Stimulated activated CD4-positive, alpha-beta T cell treated with anti-CD3 and anti-CD28 coated beads, TNF-alpha, amount 100 ng/mL, for 24 hours (primary cell): ENCODE measurements around the gene CGB2.
"Not testable (repeated sequence)": the region's sequence is repeated elsewhere in the genome, so short reads cannot be mapped to it uniquely, and the experiment has no call there.

Experiments used
- DNase-seq, 3 experiments: peaks; one replicate each; pipeline ENCODE4 v3.0.0-alpha.2; 2020; ENCODE audit warnings: low read depth in 3 of 3

Gene CGB2

DNA sequence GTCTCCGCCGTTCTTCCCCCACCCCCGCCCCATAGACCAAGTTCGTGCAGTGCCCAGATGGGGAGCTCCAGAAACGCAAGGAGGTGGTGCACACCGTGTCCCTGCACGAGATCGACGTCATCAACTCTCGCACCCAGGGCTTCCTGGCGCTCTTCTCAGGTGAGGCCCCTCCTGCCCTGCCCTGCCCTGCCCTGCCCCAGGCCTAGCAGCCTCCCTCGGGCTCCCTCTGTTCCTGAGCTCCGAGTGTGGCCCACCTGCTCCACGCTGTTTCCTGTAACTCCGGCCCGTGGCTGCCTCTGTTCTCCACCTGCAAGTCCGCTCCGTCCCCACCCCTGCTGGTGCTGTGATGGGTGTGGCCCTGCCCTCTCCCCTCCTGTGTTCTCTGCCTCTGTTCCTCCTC is 21.2 kb upstream of the CGB2 start:
- no peak for DNase-seq

DNA sequence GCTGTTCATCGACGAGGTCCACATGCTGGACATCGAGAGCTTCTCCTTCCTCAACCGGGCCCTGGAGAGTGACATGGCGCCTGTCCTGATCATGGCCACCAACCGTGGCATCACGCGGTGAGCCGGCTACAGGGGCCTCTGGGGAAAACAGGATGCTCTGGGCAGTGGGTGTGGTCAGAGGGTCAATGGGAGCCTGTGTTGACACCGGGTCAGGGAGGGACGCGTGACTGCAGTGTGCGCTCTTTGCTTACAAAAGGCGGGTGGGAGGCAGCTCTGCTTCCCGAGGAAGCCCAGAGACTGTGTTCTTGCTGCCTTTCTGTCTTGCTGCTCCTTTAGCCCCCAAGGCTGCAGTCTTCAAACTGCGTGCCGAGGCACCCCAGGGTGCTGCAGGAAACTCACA is 20.5 kb upstream of the CGB2 start:
- DNase-seq, result no peak

DNA sequence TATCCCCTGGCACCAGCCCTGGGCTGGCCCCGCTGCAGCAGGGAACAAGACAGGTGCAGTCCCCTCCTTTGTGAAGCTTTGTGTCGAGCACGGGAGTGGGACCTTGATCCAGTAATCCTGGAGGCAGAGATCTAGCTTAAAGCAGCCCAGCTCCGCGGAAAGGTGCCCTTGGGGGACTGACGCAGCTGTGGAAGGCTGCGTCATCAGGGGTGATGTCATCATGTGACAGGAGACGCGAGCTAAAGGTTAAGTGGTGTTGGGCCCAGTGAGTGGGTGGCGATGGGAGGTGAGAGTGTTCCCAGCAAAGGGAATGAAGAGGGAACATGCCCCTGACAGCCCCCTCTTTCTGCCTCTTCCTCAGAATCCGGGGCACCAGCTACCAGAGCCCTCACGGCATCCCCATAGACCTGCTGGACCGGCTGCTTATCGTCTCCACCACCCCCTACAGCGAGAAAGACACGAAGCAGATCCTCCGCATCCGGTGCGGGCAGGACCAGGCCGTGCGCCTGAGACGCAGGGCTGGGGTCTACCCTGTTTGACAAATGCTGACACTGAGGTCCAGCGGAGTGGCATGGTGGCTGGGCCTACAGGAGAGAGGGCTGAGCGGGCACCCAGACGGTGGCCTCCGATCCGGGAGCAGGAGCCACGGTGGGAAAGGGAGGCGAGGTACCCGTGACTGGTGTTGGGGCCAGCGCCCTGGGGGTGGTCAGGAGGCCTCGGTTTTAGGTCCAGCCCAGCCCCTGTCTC is 17.4 kb upstream of the CGB2 start:
- no peak for DNase-seq

DNA sequence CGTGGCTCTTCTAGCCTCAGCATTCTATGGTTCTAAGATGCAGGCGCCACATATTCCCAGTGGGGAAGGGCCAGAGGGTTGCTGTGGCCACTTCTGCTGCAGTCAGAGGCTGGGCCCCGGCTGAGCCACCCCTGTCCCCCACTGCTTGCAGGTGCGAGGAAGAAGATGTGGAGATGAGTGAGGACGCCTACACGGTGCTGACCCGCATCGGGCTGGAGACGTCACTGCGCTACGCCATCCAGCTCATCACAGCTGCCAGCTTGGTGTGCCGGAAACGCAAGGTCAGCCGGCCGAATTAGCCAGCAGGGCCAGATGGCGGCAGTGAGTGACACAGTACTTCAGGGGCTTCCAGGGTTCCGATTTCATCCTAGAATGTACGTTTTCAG is 16.8 kb upstream of the CGB2 start:
- DNase-seq, result no peak

DNA sequence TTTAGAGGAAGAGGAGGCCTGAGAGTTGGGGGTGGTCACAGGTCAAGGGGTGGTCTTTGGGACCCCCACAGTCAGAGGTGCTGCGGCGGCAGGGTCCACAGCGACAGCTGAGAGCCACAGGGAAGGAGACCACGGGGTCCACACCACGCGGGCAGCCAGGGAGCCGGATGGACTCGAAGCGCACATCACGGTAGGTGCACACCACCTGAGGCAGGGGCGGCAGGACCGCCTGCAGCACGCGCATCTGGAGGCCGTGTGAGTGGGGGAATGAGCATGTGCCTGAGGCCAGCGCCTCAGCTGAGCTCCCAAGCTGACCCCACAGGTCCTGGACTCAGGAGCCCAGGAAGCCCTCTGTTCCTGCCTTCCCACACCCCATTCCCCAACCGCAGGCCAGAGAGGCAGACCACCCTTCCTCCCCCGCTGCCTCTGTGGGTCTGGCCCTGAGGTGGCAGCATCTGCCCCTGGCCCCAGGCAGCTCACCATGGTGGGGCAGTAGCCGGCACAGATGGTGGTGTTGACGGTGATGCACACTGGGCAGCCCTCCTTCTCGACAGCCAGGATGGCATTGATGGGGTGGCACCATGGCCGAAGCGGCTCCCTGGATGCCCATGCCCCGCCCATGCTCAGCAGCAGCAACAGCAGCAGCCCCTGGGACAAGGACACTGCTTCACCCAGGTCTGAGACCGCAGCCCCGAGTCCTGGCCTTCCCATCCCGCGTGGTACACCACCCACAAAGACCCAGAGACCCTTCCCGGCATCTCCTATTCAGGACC is 15.4 kb upstream of the CGB2 start:
- DNase-seq, result no peak

DNA sequence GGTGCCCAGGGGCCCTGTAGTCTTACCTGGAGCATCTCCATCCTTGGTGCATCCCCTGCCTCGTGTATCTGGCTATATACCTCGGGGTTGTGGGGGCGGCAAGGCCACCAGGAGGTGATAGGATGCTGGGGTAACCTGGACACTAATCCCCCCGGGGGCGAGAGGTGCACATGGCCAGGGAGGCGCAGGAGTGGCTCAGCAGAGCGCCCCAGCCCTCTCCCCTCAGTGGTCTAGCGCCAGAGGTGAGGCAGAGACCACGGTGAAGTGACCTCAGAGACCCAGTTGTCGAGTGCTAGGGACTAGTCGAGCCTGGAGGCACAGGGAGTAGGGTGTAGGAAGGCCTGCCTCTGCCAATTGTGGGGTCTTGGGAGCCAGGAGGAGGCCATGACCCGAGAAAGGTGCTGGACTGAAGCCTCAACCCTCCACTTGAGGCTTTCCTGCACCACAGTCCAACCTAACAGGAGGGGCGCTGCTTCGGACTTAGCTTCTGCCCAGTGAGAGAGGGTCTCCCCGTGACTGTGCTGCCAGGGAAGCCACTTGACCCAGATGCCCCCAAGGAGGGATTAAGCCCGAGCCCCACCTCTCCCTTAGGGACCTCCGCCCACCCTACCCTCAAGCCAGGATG is 14.5 kb upstream of the CGB2 start, which contains the start of gene LHB:
LHB (minus strand) TSS at position 51 of the 625 bp plus-strand sequence; CDS start at position 41, 10 bp downstream.
- DNase-seq, result no peak

DNA sequence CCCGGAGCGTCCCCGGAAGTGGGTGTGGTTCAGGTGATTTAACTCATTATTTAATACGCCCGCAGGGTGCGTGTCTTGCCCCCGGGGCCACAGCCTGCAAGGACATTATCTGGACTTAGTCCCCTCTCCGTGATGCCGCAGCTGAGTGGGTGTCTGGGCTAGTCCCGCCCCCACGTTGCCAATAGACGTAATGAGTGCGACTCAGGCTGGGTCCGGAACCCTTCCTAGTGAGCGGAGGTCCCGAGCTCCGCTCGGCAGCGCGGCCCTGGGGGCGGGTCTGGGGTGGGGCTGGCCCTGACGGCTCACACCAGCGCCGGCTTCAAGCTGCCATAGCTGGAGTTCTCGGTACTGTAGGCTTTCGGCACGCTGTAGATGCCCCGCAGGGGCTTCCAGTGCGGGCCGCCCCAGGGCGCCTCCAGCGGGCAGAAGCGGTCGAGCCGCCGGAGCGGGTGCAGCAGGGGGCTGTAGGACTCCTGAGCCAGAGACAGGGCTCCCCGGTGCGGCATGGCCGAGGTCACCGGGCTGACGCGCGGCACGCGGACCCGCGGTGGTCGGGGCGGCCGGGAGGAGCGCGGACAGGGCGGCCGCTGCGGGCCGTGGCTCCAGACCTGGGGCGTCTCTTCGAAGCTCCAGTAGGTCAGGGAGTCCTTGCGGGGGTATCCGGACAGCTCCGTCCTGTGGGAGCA is 13.9 kb upstream of the CGB2 start:
- DNase-seq, result peak; percentile 28 to 61 (median 29)

DNA sequence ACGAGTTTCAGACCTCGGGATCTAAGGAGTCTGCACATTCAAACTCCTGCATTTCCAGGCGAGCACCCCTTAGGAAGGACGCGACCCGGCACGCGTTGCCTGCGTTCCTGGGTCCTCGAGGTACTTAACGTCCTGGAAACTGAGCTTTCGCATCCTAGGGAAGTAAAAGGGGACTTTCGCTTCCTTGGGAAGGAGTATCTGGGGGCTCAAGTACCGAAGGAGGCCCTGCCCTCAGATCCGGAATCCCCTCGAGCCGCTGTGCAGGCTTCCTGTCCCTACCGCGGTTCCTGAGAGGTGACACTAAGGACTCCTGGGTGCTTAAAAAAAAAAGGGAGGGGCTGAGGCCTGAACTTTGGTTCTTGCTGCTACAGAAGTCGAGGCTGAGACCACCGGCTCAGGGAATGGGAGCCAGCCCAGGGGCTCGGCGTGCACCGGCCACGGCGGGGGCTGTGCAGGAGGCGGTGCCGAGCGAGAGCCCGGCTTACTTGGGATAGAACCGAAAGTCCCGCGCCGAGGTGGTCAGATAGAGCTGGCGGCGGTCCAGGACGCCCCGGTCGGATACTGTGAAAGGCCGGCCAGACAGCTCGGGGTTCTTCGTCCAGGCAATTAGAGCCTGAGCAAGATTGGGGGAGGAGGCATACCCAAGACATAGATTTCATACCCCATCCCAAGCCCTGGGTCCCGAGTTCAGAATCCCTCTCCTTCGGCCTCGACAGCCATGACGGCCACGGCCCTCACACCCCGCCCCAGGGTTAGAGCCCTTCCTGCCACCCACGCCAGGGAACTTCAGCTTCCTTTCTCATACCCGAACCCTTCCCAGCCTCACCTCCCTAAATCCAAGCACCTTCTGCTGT is 13.1 kb upstream of the CGB2 start:
- DNase-seq, result not testable (repeated sequence)

DNA sequence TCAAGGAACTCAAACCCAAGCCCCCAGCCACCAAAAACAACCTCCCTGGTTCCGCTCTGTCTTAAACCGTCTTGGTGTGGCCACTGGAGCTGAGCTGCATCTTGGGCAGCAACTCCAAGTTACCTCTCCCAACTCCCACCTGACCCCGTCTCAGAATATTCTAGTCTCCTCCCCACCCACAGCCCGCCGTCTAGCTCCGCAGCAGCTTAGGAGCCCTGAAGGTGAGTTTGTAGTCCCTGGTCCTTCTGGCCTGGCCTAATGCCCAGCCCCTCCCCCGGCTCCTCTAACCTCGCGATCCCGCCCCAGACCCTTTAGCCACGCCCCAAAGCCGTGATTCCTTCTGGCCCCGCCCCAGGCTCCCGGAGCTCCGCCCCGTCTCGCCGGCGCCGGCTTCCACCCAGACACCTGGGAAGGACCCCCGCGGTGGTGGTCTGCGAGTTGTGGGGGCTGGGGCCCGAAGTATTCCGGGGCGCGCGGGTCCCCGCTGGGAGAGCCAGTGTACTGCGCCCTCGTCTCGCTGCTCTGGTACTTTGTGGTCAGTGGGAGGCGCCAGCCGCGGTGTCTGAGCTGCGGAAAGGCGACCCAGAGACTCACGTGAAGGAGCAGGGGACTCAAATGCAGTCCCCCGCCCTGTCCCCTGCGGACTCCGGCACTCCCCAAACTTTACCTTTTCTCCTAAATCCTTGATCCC is 12.3 kb upstream of the CGB2 start:
- DNase-seq, result peak in 2 of 3 experiments; percentile 40 to 67

- DNase-seq, result no peak
Measured at GRCh38 chr19:49020342-49020741, 11.3 kb upstream of the CGB2 start.

- no peak for DNase-seq
Measured at GRCh38 chr19:49020931-49021895, 10.5 kb upstream of the CGB2 start.

DNA sequence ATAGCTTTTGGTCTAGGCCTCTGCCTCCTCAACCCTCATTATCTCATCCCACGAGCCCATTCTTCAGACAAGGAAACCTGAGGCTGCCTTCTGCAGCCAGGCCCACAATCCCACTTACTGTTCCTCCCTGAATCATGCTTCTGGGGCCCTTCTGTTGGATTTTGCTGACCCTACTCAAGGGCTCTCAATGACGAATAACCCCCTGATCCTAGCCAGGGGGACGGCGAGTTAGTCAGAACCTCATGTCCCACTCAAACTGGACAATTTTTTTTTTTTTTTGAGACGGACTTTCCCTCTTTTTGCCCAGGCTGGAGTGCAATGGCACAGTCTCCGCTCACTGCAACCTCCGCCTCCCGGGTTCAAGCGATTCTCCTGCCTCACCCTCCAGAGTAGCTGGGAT is 9.6 kb upstream of the CGB2 start:
- DNase-seq, result no peak

- not testable (repeated sequence) for DNase-seq
Measured at GRCh38 chr19:49024233-49024632, 7.5 kb upstream of the CGB2 start, which contains the start of gene CGB3. CGB3 (minus strand) TSS chr19:49024333; CDS start chr19:49023971, 362 bp downstream.

- not testable (repeated sequence) for DNase-seq
Measured at GRCh38 chr19:49025088-49025487, 6.6 kb upstream of the CGB2 start.

DNA sequence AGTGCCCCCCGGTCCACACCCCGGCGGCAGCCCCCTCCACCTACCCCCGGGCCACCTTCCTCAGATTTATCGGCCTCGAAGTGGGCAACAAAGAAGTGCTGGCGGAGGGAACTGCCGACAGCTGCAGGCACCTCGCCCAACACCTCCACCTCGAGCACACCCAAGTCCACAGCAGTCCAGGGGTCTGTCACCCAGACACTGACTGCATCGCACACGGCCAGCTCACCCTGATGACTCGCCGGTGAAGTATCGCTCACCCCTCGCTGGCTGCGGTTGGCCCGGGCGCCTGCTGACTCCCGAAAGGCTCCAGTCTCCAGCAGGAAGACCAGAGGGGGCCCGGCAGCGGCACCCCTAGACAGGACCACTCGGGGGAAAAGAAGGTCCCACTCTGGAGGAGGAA is 6.1 kb upstream of the CGB2 start:
- not testable (repeated sequence) for DNase-seq

DNA sequence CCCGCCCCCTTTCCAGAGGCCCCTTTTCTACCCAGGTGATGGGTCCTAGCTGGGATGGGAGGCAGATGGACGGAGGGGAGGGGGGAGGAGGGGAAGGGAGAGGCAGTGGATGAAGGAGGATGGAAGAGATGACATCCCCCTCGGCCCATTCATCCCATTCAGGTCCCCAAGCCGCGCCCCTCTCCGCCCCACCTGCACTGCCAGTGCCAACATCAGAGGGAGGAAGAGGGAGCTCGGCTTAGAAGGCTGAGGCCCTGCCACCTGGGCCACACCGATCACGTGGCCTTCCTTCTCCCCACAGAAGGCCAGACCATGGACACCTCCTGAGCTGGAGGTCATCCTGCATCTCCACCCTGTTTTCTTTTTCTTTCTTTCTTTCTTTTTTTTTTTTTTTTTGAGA is 3.0 kb upstream of the CGB2 start:
- DNase-seq, result not testable (repeated sequence)

DNA sequence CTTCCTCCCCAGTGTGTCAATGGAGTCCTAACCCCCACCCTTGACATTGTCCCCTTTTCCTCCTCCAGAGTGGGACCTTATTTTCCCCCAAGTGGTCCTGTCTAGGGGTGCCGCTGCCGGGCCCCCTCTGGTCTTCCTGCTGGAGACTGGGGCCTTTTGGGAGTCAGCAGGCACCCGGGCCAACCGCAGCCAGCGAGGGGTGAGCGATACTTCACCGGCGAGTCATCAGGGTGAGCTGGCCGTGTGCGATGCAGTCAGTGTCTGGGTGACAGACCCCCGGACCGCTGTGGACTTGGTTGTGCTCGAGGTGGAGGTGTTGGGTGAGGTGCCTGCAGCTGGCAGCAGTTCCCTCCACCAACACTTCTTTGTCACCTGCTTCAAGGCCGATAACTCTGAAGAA is 1.9 kb upstream of the CGB2 start:
- not testable (repeated sequence) for DNase-seq

DNA sequence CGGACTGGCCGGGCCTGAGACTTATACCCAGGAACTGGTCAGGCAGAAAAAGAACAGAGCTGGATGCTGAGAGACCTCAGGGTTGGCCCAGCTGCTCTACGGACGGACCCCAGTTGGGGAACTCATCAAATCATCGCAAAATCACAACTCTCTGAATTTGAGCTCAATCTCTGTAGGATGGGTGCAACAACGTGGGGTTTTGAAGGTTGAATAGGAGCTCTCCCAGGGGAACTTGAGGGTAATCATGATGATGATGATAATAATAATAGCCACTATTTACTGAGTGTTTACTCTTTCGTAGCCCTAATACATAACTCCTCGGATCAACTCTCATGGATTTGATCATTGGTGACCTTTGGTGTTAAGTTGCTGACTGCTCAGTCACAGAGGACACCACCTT is 1.4 kb upstream of the CGB2 start:
- DNase-seq, result not testable (repeated sequence)

DNA sequence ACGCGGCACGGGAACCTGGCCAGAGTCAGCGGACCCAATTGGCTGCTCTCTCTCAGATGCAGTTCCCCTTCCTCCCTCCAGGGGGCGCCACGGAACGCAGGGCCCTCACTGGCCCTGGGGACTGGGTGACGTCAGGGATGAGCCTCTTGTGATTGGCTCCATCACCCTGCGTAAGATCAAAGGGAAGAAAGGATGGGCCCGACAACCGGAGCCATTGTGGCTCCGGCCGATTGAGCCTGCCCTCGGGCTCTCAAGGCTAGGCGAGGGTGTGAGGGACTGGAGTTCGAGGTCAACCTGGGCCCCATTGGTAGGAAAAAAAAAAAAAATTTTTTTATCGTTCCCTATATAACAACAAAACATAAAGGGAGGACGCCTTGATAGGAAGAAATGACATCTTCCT is 5.1 kb downstream of the CGB2 start, which contains the start of gene CGB1:
CGB1 (minus strand) TSS at position 81 of the 400 bp plus-strand sequence. CDS start 184 bp downstream, outside the sequence.
- DNase-seq, result peak in 1 of 3 experiments; percentile 53
